HG03442 (cell line): ENCODE results near the gene PTPRA.
"Not testable (repeated sequence)": the region's sequence is repeated elsewhere in the genome, so short reads cannot be mapped to it uniquely, and the experiment has no call there.

Experiments used
- ATAC-seq: cut with Tn5 transposase; IDR thresholded peaks from one replicate; pipeline ENCODE4 v1.9.1; 2021; ENCODE audit warnings: mild to moderate bottlenecking, moderate library complexity; ENCODE audit not compliant: unreplicated experiment

PTPRA gene

GRCh38 chr20:3031524-3032147 lies 158.4 kb downstream of the PTPRA start:
- no peak for ATAC-seq

GRCh38 chr20:3032624-3033023 lies 159.3 kb downstream of the PTPRA start:
- no peak for ATAC-seq

GRCh38 chr20:3037654-3038053 lies 164.4 kb downstream of the PTPRA start:
- ATAC-seq: no peak

GRCh38 chr20:3038454-3038853 lies 165.2 kb downstream of the PTPRA start:
- no peak for ATAC-seq

GRCh38 chr20:3039426-3039825 lies 166.1 kb downstream of the PTPRA start:
- no peak for ATAC-seq

GRCh38 chr20:3040086-3040485 lies 166.8 kb downstream of the PTPRA start:
- no peak for ATAC-seq

- ATAC-seq: no peak
Observed at GRCh38 chr20:3041854-3042409, 168.7 kb downstream of the PTPRA start.

- no peak for ATAC-seq
Observed at GRCh38 chr20:3042625-3043024, 169.3 kb downstream of the PTPRA start.

- no peak for ATAC-seq
Observed at GRCh38 chr20:3043322-3043721, 170.0 kb downstream of the PTPRA start, which contains the start of gene GNRH2. Gene GNRH2, plus strand, starts transcription at chr20:3043622. Its CDS starts 793 bp downstream, at chr20:3044415.

- no peak for ATAC-seq
Observed at GRCh38 chr20:3044336-3044965, 171.2 kb downstream of the PTPRA start.

- peak; percentile 32 for ATAC-seq
Observed at GRCh38 chr20:3045042-3045815, 171.9 kb downstream of the PTPRA start.

GRCh38 chr20:3045816-3046676 lies 172.8 kb downstream of the PTPRA start, which contains the start of gene MRPS26:
Gene MRPS26, plus strand, starts transcription at chr20:3046052. Its CDS starts 17 bp downstream, at chr20:3046069.
- peak; percentile 85 for ATAC-seq

- no peak for ATAC-seq
Observed at GRCh38 chr20:3046677-3047462, 173.6 kb downstream of the PTPRA start.

- no peak for ATAC-seq
Observed at GRCh38 chr20:3047486-3048419, 174.5 kb downstream of the PTPRA start.

- no peak for ATAC-seq
Observed at GRCh38 chr20:3051385-3052019, 178.2 kb downstream of the PTPRA start.

GRCh38 chr20:3059489-3059888 lies 186.2 kb downstream of the PTPRA start:
- ATAC-seq: no peak

- ATAC-seq: not testable (repeated sequence)
Observed at GRCh38 chr20:3064119-3064518, 190.8 kb downstream of the PTPRA start.
